HL-60 (cell line): Measurements from ENCODE around the gene LORICRIN.

Source experiments
- DNase-seq, 2 experiments: peaks; one replicate each; pipeline ENCODE4 v3.0.0-alpha.2; 2010 to 2020; ENCODE audit warnings: low read depth in 1 of 2, low spot score in 1 of 2
- H3K27ac ChIP-seq: fragments of 250-450 bp; sonication (Bioruptor Pico); replicated peaks from 2 replicates; pipeline ENCODE4 v1.5.1; 2020; ENCODE audit warnings: mild to moderate bottlenecking, moderate library complexity
- H3K27me3 ChIP-seq: fragments of 250-450 bp; sonication (Bioruptor Pico); 2 replicates; pipeline ENCODE4 v1.5.1; 2021; ENCODE audit warnings: mild to moderate bottlenecking, moderate library complexity; ENCODE audit not compliant: insufficient read depth, poor library complexity, severe bottlenecking
- H3K4me3 ChIP-seq: replicated peaks from 2 replicates; pipeline ENCODE4 v1.5.1; 2011; ENCODE audit warnings: mild to moderate bottlenecking, control low read depth, low read length; ENCODE audit not compliant: insufficient read depth
- GABPA ChIP-seq: IDR thresholded peaks from 2 replicates; pipeline ENCODE4 v1.6.1; 2012; ENCODE audit warnings: low read depth
- POLR2AphosphoS5 ChIP-seq: IDR thresholded peaks from 2 replicates; pipeline ENCODE4 v1.6.1; 2012; ENCODE audit warnings: low read depth
- SPI1 ChIP-seq: IDR thresholded peaks from 2 replicates; pipeline ENCODE4 v1.6.1; 2012; ENCODE audit warnings: low read depth, mild to moderate bottlenecking, borderline replicate concordance
- TF ChIP-seq, protein P1 (sequence below): IDR thresholded peaks from 2 replicates; pipeline ENCODE4 v1.6.1; 2012; ENCODE audit warnings: low read depth; ENCODE audit not compliant: insufficient replicate concordance
- TF ChIP-seq, protein P2 (sequence below): IDR thresholded peaks from one replicate; pipeline ENCODE4 v1.5.1; 2011; ENCODE audit warnings: low read length, control low read depth, inconsistent platforms; ENCODE audit not compliant: insufficient read depth

The LORICRIN gene

GRCh38 chr1:153238527-153238926 lies 21.0 kb upstream of the LORICRIN start:
- H3K27ac ChIP-seq, result no peak overlapping the region
- no peak overlapping the region for H3K4me3 ChIP-seq
- DNase-seq, result no peak
- peaks cover 3% of the 10 kb centered on the region for H3K27me3 ChIP-seq
- TF ChIP-seq GABPA, result no peak
- no peak for TF ChIP-seq SPI1
- TF ChIP-seq, protein P1, sequence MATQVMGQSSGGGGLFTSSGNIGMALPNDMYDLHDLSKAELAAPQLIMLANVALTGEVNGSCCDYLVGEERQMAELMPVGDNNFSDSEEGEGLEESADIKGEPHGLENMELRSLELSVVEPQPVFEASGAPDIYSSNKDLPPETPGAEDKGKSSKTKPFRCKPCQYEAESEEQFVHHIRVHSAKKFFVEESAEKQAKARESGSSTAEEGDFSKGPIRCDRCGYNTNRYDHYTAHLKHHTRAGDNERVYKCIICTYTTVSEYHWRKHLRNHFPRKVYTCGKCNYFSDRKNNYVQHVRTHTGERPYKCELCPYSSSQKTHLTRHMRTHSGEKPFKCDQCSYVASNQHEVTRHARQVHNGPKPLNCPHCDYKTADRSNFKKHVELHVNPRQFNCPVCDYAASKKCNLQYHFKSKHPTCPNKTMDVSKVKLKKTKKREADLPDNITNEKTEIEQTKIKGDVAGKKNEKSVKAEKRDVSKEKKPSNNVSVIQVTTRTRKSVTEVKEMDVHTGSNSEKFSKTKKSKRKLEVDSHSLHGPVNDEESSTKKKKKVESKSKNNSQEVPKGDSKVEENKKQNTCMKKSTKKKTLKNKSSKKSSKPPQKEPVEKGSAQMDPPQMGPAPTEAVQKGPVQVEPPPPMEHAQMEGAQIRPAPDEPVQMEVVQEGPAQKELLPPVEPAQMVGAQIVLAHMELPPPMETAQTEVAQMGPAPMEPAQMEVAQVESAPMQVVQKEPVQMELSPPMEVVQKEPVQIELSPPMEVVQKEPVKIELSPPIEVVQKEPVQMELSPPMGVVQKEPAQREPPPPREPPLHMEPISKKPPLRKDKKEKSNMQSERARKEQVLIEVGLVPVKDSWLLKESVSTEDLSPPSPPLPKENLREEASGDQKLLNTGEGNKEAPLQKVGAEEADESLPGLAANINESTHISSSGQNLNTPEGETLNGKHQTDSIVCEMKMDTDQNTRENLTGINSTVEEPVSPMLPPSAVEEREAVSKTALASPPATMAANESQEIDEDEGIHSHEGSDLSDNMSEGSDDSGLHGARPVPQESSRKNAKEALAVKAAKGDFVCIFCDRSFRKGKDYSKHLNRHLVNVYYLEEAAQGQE, result no peak
- TF ChIP-seq POLR2AphosphoS5, result no peak
- TF ChIP-seq, protein P2, sequence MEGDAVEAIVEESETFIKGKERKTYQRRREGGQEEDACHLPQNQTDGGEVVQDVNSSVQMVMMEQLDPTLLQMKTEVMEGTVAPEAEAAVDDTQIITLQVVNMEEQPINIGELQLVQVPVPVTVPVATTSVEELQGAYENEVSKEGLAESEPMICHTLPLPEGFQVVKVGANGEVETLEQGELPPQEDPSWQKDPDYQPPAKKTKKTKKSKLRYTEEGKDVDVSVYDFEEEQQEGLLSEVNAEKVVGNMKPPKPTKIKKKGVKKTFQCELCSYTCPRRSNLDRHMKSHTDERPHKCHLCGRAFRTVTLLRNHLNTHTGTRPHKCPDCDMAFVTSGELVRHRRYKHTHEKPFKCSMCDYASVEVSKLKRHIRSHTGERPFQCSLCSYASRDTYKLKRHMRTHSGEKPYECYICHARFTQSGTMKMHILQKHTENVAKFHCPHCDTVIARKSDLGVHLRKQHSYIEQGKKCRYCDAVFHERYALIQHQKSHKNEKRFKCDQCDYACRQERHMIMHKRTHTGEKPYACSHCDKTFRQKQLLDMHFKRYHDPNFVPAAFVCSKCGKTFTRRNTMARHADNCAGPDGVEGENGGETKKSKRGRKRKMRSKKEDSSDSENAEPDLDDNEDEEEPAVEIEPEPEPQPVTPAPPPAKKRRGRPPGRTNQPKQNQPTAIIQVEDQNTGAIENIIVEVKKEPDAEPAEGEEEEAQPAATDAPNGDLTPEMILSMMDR, result no peak

DNA sequence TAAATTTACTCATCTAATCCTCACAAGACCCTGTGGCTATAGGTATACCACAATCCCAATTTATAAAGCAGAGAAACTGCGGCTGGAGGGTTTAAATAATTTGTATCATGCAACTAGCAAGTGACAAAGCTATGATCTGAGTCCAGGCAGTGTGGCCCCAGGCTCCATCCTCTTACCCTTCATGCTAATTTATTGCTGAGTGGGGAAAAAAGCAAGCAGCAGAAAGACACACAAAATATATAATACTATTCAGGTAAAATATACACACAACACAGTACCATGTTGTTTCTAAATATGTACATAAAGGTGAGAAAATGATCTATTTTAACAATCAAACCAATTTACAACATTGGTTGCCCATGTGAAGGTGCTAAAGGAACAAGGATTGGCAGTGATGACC lies 17.3 kb upstream of the LORICRIN start:
- Histone ChIP-seq H3K27me3 (peaks cover 3% of the 10 kb centered on the region), H3K27ac (no peak overlapping the region), H3K4me3 (no peak overlapping the region)
- DNase-seq, result no peak
- no peak for TF ChIP-seq SPI1
- TF ChIP-seq, protein P1, result no peak
- TF ChIP-seq POLR2AphosphoS5, result no peak
- TF ChIP-seq, protein P2, result no peak
- no peak for TF ChIP-seq GABPA

- Histone ChIP-seq H3K4me3 (no peak overlapping the region), H3K27me3 (peaks cover 7% of the 10 kb centered on the region), H3K27ac (no peak overlapping the region)
- no peak for TF ChIP-seq GABPA
- TF ChIP-seq, protein P2, result no peak
- TF ChIP-seq SPI1, result no peak
- TF ChIP-seq POLR2AphosphoS5, result no peak
- TF ChIP-seq, protein P1, result no peak
- DNase-seq, result no peak
These were observed 14.0 kb upstream of the LORICRIN start for GRCh38 chr1:153245466-153245865.
